Measurements from ENCODE around the gene HOMER1.

DNA sequence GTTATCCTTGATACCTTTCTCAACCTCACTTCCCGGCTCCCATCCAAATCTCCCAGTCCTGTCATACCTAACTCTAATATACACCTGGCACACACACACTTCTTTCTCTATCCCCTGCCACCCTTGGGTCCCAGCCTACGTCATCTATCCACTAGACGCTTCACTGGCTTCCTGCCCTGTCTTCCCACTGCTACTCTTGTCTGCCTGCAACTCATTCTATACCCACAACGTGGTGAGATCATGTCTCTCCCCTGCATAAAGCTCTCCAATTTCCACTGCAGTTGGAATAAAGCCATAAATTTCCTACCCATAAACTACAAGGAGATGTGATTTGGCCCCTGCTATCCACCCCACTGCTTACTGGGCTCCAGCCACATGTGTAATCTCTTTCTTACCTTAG is 184.5 kb downstream of the HOMER1 start:
- TF ChIP-seq FOS (IDR thresholded peaks at IDR 0.05; ENCODE audit: borderline replicate concordance, extremely low read depth, insufficient read length) = no peak
- no peak for TF ChIP-seq USF1 (IDR thresholded peaks at IDR 0.05; ENCODE audit: borderline replicate concordance, extremely low read length, insufficient read depth, low read depth, low read length)

All from GM12878 (cell line).